ENCODE data around the gene EPHA7. TPM values are rescaled to one million over a fixed set of nuclear protein-coding genes. Genes with fewer than 3 reads are reported as not detected.

The EPHA7 gene
- total RNA-seq, 4 donors from 2014 or later: under 0.01 to 0.39 (median 0.21) TPM

GRCh38 chr6:93329301-93330000, 89.9 kb downstream of the EPHA7 start:
- Histone ChIP-seq H3K27me3 (no peaks in the 10 kb centered on the region), H3K4me3 (replicated peaks in 1 of 3) (no peak overlapping the region), H3K4me1 (no peaks in the 10 kb centered on the region), H3K9me3 (no peaks in the 10 kb centered on the region), H3K36me3 (no peaks in the 10 kb centered on the region), H3K27ac (no peak overlapping the region)
- 84 to 90% methylated on average over 2 of the region's 2 CpGs for WGBS, 2 donors
- intact Hi-C loops (cut with DNase I): no loop called here
- DNase-seq: no peak
- TF ChIP-seq POLR2A (IDR thresholded peaks at IDR 0.05) (no peak), CTCF (IDR thresholded peaks at IDR 0.05) (no peak)

DNA sequence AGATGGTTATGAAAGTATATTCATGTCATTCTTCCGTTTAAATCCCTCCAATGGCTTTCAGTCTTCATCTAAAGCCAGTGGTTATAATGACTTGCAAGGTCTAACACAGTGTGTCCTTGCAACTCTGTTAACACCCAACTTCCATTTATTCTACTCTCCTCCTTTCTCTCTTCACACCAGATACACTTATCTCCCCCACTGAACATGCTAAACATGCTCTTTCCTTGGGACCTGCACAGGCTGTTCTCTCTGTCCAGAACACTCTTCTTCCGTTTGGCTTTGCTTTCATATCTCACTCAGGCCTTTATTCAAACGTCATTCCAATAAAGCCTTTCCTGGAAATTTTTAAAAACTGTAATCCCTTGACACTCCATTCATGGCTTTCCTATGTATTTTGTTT, 91.5 kb downstream of the EPHA7 start:
- Histone ChIP-seq H3K27ac (no peak overlapping the region), H3K9me3 (no peaks in the 10 kb centered on the region), H3K4me1 (no peaks in the 10 kb centered on the region), H3K4me3 (replicated peaks in 1 of 3) (no peak overlapping the region), H3K36me3 (no peaks in the 10 kb centered on the region), H3K27me3 (no peaks in the 10 kb centered on the region)
- no peak for TF ChIP-seq CTCF (IDR thresholded peaks at IDR 0.05)
- no peak for TF ChIP-seq POLR2A (IDR thresholded peaks at IDR 0.05)
- 76% methylated on average over 3 of the region's 3 CpGs for WGBS, 2 donors
- intact Hi-C loops (cut with DNase I): no loop called here
- DNase-seq: no peak

- no peak for TF ChIP-seq POLR2A (IDR thresholded peaks at IDR 0.05)
- no peak for TF ChIP-seq CTCF (IDR thresholded peaks at IDR 0.05)
- no peak for DNase-seq
- Histone ChIP-seq H3K36me3 (no peaks in the 10 kb centered on the region), H3K9me3 (no peaks in the 10 kb centered on the region), H3K4me1 (no peaks in the 10 kb centered on the region), H3K27ac (no peak overlapping the region), H3K4me3 (replicated peaks in 1 of 3) (no peak overlapping the region), H3K27me3 (no peaks in the 10 kb centered on the region)
- 93 to 96% methylated on average over 3 of the region's 3 CpGs for WGBS, 2 donors
- intact Hi-C loops (cut with DNase I): no loop called here
These were observed 93.6 kb downstream of the EPHA7 start for GRCh38 chr6:93325761-93326160.

DNA sequence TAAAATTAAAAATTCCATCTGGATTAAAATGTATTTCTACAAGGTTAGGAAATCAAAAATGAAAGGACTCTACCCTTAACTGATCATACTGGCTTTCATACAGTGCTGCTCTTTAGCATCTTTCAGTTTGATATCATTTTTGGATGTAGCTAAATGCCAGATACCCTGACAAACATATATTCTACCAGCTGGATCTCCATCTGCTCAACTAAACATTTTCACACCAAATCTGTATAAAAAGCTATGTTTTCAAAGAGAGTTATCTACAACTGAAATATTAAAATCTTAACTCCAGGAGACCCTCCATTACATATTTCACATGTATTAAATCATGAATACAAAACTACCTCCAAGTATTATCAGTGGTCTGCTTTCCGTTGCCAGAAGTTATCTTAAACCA, 95.7 kb downstream of the EPHA7 start:
- no peak for DNase-seq
- Histone ChIP-seq H3K36me3 (no peaks in the 10 kb centered on the region), H3K27ac (no peak overlapping the region), H3K27me3 (no peaks in the 10 kb centered on the region), H3K9me3 (no peaks in the 10 kb centered on the region), H3K4me3 (replicated peaks in 1 of 3) (no peak overlapping the region), H3K4me1 (no peaks in the 10 kb centered on the region)
- WGBS, 2 donors: 70 to 74% methylated on average over 1 of the region's 1 CpG
- intact Hi-C loops (cut with DNase I): no loop called here
- TF ChIP-seq POLR2A (IDR thresholded peaks at IDR 0.05): no peak
- no peak for TF ChIP-seq CTCF (IDR thresholded peaks at IDR 0.05)

- DNase-seq: no peak
- H3K4me3 ChIP-seq (replicated peaks in 1 of 3): no peak overlapping the region
- TF ChIP-seq CTCF (IDR thresholded peaks at IDR 0.05): no peak
- no peak for TF ChIP-seq POLR2A (IDR thresholded peaks at IDR 0.05)
- WGBS, 2 donors: 94 to 97% methylated on average over 1 of the region's 1 CpG
- no peak overlapping the region for H3K27ac ChIP-seq
- intact Hi-C loops (cut with DNase I): no loop called here
- no peaks in the 10 kb centered on the region for H3K4me1 ChIP-seq
- H3K27me3 ChIP-seq: no peaks in the 10 kb centered on the region
- H3K9me3 ChIP-seq: no peaks in the 10 kb centered on the region
- H3K36me3 ChIP-seq: no peaks in the 10 kb centered on the region
These were observed 96.7 kb downstream of the EPHA7 start for GRCh38 chr6:93322651-93323050.

Measured in thyroid gland (tissue), 4 donors.